AG09319 (cell line): ENCODE measurements around the gene PREX1.

ENCODE experiments used
- DNase-seq: peaks from one replicate; pipeline ENCODE4 v3.0.0-alpha.2; 2010; ENCODE audit warnings: low read depth; ENCODE audit errors: extremely low read depth
- CTCF ChIP-seq: IDR thresholded peaks from 2 replicates; pipeline ENCODE4 v1.5.1; 2011; ENCODE audit warnings: low read depth, mild to moderate bottlenecking, inconsistent platforms, low read length, moderate library complexity

The PREX1 gene

DNA sequence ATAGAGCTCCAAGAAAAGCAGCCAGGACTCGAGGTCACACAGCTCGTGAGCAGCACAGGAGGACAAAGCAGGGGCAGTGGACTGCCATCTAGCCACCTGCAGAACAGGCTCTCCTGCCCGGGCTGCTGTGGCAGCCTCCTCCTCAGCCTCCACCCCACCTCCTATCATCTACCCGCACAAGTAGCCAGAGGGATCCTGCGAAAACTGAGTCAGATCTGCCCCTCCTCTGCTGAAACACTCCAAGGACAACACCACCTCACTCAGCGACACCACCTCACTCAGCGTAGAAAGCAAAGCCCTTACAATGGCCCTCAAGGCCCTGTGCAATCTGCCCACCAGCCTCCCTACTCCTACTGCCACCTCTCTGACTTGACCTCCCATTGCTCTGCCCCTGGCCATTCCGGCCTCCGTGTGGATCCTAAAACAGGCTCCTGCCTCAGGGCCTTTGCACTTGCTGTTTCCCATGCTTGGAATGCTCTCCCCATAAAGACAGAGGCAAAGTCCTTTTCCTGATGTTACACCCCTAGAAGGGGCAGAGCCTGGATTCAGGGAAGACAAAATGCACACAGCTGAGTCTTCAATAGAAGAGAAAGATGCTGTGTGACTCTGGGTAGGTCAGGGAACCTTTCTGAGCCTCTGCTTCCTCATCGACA is 19.3 kb downstream of the PREX1 start:
- TF ChIP-seq CTCF, result no peak
- DNase-seq, result no peak

DNA sequence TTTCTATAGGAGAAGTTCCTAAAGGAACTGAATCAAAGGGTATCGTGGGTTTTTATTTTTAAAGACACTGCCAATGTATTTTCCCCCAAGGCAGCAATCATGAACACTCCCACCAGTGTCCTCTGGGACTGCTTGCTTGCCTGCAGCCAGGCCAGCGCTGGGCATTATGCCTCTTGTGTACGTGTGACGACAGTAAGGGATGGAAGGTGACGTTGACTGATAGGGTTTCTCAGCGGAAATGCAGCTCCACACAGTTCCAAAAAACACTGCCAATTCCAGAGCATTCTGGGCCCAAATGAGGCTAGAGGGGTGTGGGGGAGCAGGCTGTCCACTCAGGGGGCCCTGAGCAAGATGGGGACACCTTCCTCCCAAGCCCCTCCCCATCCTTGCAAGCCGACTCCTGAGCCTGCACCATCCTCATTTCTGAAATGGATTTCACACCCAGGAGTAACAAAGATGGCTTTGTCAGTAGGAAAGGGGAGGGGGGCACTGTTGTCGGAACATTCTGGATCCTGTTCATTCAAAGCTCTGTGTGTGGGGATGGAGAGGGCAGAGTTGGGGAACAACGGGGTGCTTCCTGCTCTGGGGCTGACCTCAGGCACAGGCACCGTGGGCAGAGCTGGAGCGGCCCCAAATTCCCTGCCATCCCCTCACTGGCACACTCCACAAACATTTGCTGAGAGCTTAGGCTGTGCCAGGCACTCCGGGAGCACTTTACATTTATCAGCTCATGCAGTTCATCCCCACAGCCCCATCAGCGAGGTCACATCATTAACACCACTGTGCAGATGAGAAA is 20.0 kb downstream of the PREX1 start:
- no peak for DNase-seq
- no peak for TF ChIP-seq CTCF

GRCh38 chr20:48807051-48807450 is 20.7 kb downstream of the PREX1 start:
- no peak for TF ChIP-seq CTCF

GRCh38 chr20:48805716-48806115 is 22.1 kb downstream of the PREX1 start:
- no peak for TF ChIP-seq CTCF
- no peak for DNase-seq

More at GRCh38 chr20:48807051-48807450, 20.7 kb downstream of the PREX1 start:
- no peak for DNase-seq

DNA sequence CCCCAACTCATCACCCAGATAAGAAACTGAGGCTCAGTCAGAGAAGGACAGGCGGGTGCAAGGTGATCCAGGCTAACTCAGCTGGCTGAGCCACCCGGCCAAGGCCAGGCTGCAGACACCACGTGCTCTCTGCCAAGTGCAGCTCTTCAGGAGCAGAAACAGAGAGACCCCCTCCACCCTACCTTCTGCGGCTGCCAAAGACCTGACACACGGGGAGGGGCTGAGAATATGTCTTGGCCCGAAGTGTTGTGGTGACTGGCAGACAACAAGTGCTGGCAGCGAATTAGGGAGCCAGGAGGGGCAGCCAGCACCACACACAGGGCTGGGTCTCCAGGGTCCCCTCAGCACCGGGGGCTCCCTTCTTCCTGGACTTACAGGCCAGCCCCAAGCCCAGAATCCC is 22.5 kb downstream of the PREX1 start:
- no peak for DNase-seq
- TF ChIP-seq CTCF, result no peak

DNA sequence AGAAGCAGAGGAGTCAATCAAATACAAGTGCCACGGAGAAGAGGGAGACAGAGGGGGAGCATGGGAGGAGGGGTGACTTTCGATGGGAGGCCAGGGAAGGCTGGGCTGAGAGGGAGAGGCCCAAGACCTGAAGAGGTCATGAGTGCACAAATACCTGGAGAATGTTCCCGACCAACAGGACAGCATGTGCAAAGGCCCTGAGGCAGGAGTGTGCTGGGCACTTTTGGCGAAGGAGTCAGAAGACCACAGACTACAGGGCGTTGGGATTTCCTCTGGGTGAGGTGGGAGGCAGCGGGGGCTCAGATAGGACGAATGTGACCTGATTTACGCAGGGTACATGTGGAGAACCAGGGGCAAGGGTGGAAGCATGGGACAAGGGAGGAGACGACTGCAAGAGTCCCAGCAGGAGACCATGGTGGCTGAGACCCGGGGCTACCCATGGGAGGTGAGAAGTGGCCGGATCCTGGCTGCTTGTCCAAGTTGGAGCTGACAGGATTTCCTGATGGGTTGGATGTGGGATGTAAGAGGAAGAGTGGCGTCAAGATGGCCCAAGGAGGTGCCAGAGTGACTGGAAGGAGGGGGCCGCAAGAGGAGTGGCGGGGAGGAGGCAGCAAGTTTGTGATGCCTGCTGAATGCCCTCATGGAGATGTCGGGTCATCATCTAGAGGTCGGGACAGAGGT is 23.4 kb downstream of the PREX1 start:
- DNase-seq, result no peak
- TF ChIP-seq CTCF, result no peak
